HCT116 (cell line): Measurements from ENCODE around the gene PSMG3. TPM values are rescaled to one million over a fixed set of nuclear protein-coding genes. Genes with fewer than 3 reads are reported as not detected.

Experiments used
- ATAC-seq: fragments of 200-7000 bp; cut with Tn5 transposase; 2 replicates; pipeline ENCODE4 v1.9.1; 2020; ENCODE audit warnings: mild to moderate bottlenecking, moderate library complexity
- BruUV-seq: library from RNA; stranded (reverse); fragments of 400-500 nt; replicated peaks from 2 replicates; lab custom pipeline; 2021; lab: Mats Ljungman, UMichigan
- CTCF ChIA-PET: fragments of 300-600 bp; sonication (Branson Sonifier 250); formaldehyde crosslinking; loops from one replicate; lab custom pipeline; 2021; ENCODE audit warnings: antibody characterized with exemption; lab: Charles Lee
- POLR2A ChIA-PET: fragments of 300-600, 350-600 bp; sonication (Branson Sonifier 250); formaldehyde crosslinking; loops from one replicate; lab custom pipeline; 2021; ENCODE audit warnings: antibody characterized with exemption; lab: Charles Lee
- RAD21 ChIA-PET, 2 experiments: fragments of 300-600 bp; sonication (Branson Sonifier 250); formaldehyde crosslinking; loops; one replicate each; lab custom pipeline; 2023; ENCODE audit warnings: low total read pairs in 2 of 2; ENCODE audit not compliant: uncharacterized antibody in 2 of 2, unreplicated experiment in 2 of 2, low non-redundant PET in 1 of 2; lab: Charles Lee
- DNase-seq: peaks from one replicate; pipeline ENCODE4 v3.0.0-alpha.2; 2010; ENCODE audit warnings: low read depth, low spot score
- H2AFZ ChIP-seq: fragments of 200-600 bp; shearing (Covaris generic), sonication (generic); 2 replicates; pipeline ENCODE4 v1.6.1; 2017; ENCODE audit warnings: low read depth, mixed run types, mixed read lengths, antibody characterized with exemption, low read length; ENCODE audit not compliant: poor library complexity, severe bottlenecking
- H3K27ac ChIP-seq: 2 replicates; pipeline ENCODE4 v1.5.1; 2012; ENCODE audit warnings: low read depth, low read length
- H3K27me3 ChIP-seq: fragments of 200-600 bp; sonication (generic); 2 replicates; pipeline ENCODE4 v1.6.1; 2016; ENCODE audit warnings: mixed run types, low read length, mixed read lengths; ENCODE audit not compliant: insufficient read depth
- H3K36me3 ChIP-seq, 2 experiments: fragments of 200-500 bp in 1 of 2; fragments of 200-600 bp in 1 of 2; sonication (Bioruptor generic) in 1 of 2; sonication (generic) in 1 of 2; 2 replicates each; pipeline versions ENCODE4 v1.5.1 to v1.6.1; 2014 to 2016; ENCODE audit warnings: low read length in 2 of 2, inconsistent platforms in 1 of 2, mixed read lengths in 1 of 2, mixed run types in 1 of 2; ENCODE audit not compliant: insufficient read depth in 2 of 2, control insufficient read depth in 1 of 2
- H3K4me1 ChIP-seq, 2 experiments: fragments of 200-600 bp in 1 of 2; sonication (generic) in 1 of 2; 2 replicates each; pipeline versions ENCODE4 v1.5.1 to v1.6.1; 2012 to 2017; ENCODE audit warnings: low read length in 2 of 2, inconsistent platforms in 1 of 2, mild to moderate bottlenecking in 1 of 2, mixed read lengths in 1 of 2, mixed run types in 1 of 2, moderate library complexity in 1 of 2; ENCODE audit not compliant: insufficient read depth in 2 of 2, control insufficient read depth in 1 of 2
- H3K4me2 ChIP-seq: fragments of 200-600 bp; sonication (generic); 2 replicates; pipeline ENCODE4 v1.6.1; 2017; ENCODE audit warnings: mixed run types, low read length, mixed read lengths
- H3K4me3 ChIP-seq, 2 experiments: fragments of 200-600 bp in 1 of 2; sonication (generic) in 1 of 2; replicated peaks in 1 of 2; 2 replicates each; pipeline ENCODE4 v1.5.1; 2011 to 2016; ENCODE audit warnings: low read length in 2 of 2, control low read depth in 1 of 2, low read depth in 1 of 2, mild to moderate bottlenecking in 1 of 2, mixed read lengths in 1 of 2, mixed run types in 1 of 2
- H3K79me2 ChIP-seq: fragments of 200-600 bp; sonication (generic); 2 replicates; pipeline ENCODE4 v1.6.1; 2017; ENCODE audit warnings: mild to moderate bottlenecking, mixed run types, low read length, moderate library complexity, mixed read lengths; ENCODE audit not compliant: insufficient read depth
- H3K9ac ChIP-seq: fragments of 200-600 bp; sonication (generic); 2 replicates; pipeline ENCODE4 v1.6.1; 2016; ENCODE audit warnings: low read length, mixed read lengths
- H3K9me2 ChIP-seq: fragments of 200-600 bp; sonication (generic), shearing (Covaris generic); 2 replicates; pipeline ENCODE4 v1.6.1; 2017; ENCODE audit warnings: mixed run types, mild to moderate bottlenecking, moderate library complexity; ENCODE audit not compliant: insufficient read depth
- H3K9me3 ChIP-seq, 2 experiments: fragments of 200-500 bp in 1 of 2; fragments of 200-600 bp in 1 of 2; sonication (Bioruptor generic) in 1 of 2; sonication (generic) in 1 of 2; 2 replicates each; pipeline ENCODE4 v1.6.1; 2014 to 2017; ENCODE audit warnings: low read length in 2 of 2, mixed read lengths in 2 of 2, inconsistent platforms in 1 of 2, low read depth in 1 of 2, mild to moderate bottlenecking in 1 of 2, mixed run types in 1 of 2, moderate library complexity in 1 of 2; ENCODE audit not compliant: control insufficient read depth in 1 of 2, insufficient read depth in 1 of 2
- H4K20me1 ChIP-seq: fragments of 200-600 bp; sonication (generic), shearing (Covaris generic); 2 replicates; pipeline ENCODE4 v1.6.1; 2017; ENCODE audit warnings: mixed run types, mild to moderate bottlenecking, moderate library complexity; ENCODE audit not compliant: insufficient read depth
- CEBPB ChIP-seq: IDR thresholded peaks from 2 replicates; pipeline ENCODE4 v1.6.1; 2012; ENCODE audit warnings: low read depth
- EGR1 ChIP-seq: IDR thresholded peaks from 2 replicates; pipeline ENCODE4 v1.6.1; 2012; ENCODE audit warnings: low read depth
- ELF1 ChIP-seq: IDR thresholded peaks from 2 replicates; pipeline ENCODE4 v1.6.1; 2012; ENCODE audit warnings: low read depth, borderline replicate concordance
- EZH2phosphoT487 ChIP-seq: fragments of 200-600 bp; IDR thresholded peaks from 2 replicates; pipeline ENCODE4 v1.6.1; 2018; ENCODE audit warnings: antibody characterized with exemption, borderline replicate concordance
- JUND ChIP-seq: IDR thresholded peaks from 2 replicates; pipeline ENCODE4 v1.6.1; 2012
- POLR2A ChIP-seq: IDR thresholded peaks from 2 replicates; pipeline ENCODE4 v1.7.0; 2011; ENCODE audit warnings: borderline replicate concordance; ENCODE audit not compliant: insufficient read depth, insufficient read length; ENCODE audit errors: extremely low read depth
- RAD21 ChIP-seq: IDR thresholded peaks from 2 replicates; pipeline ENCODE4 v1.6.1; 2012; ENCODE audit warnings: low read depth, mild to moderate bottlenecking
- SIN3A ChIP-seq: IDR thresholded peaks from 2 replicates; pipeline ENCODE4 v1.6.1; 2012; ENCODE audit warnings: low read depth
- TCF7L2 ChIP-seq: IDR thresholded peaks from 2 replicates; pipeline ENCODE4 v1.7.0; 2011; ENCODE audit warnings: borderline replicate concordance, inconsistent platforms; ENCODE audit not compliant: insufficient read depth, insufficient read length; ENCODE audit errors: extremely low read depth
- YY1 ChIP-seq: IDR thresholded peaks from 2 replicates; pipeline ENCODE4 v1.6.1; 2011; ENCODE audit warnings: low read length, low read depth, moderate library complexity, mild to moderate bottlenecking; ENCODE audit not compliant: insufficient replicate concordance; ENCODE audit errors: extremely low read depth
- ZNF274 ChIP-seq: fragments of 200-500 bp; sonication (Bioruptor generic); IDR thresholded peaks from 2 replicates; pipeline ENCODE4 v1.6.1; 2014; ENCODE audit warnings: mild to moderate bottlenecking, low read depth, low read length, inconsistent platforms
- intact Hi-C: fragments of 100-400 bp; cut with micrococcal nuclease; formaldehyde crosslinking; loops from 2 replicates; pipeline ENCODE4 v1.10.0; 2022
- total RNA-seq: library from RNA; stranded (reverse); gene quantifications from one replicate; pipeline ENCODE4 v1.2.1, GENCODE V29; 2021; ENCODE audit not compliant: unreplicated experiment
- TF ChIP-seq, protein P1 (sequence below): IDR thresholded peaks from 2 replicates; pipeline ENCODE4 v1.6.1; 2012; ENCODE audit warnings: low read depth
- TF ChIP-seq, protein P2 (sequence below): IDR thresholded peaks from 2 replicates; pipeline ENCODE4 v1.6.1; 2011; ENCODE audit warnings: mild to moderate bottlenecking, low read length, moderate library complexity; ENCODE audit not compliant: insufficient replicate concordance; ENCODE audit errors: extremely low read depth

Gene PSMG3
- total RNA-seq, 1 experiment from 2014 or later, result 60.9 TPM

DNA sequence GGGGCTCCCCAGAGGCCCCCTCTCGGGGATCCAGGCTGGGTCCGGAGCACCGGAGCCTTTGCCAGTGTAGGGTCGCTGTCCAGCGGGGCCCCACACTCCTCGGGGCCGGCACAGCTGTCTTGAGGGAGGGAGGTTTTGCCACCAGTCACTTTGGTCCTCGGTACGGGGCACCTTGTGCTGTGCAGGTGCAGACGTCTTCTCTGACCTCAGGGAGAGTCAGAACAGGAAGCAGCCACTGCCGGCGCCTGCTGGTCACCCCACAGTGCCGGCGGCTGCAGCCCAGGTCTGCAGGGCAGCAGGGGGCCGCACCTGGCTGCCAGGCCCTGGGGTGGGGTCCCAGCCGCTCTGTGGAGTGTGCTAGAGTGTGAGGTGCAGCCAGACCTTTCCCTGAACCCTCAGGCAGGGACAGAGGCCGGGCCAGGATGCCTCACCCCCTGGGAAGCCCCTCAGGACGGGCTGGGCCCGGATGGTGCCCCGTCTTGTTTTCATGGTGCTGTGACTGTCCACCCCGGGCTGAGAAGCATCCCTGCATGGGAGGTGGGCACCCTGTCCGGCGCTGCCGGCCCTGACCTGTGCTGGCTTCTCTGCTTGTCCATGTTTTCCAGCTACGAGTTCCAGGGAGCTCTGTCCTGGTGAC is 31.2 kb downstream of the PSMG3 start:
- H3K9me2 ChIP-seq, result no peaks in the 10 kb centered on the region
- peak overlapping the region; percentile 83; the same call in 1 of the 2 replicates for H3K27ac ChIP-seq
- no peaks in the 10 kb centered on the region for H3K9me3 ChIP-seq
- no peak overlapping the region for H3K9ac ChIP-seq
- H3K27me3 ChIP-seq, result no peaks in the 10 kb centered on the region
- peaks cover 35 to 45% of the 10 kb centered on the region in 2 experiments for H3K4me1 ChIP-seq
- peaks cover 64% of the 10 kb centered on the region for H3K79me2 ChIP-seq
- no peaks in the 10 kb centered on the region; the same call in 1 of the 2 replicates for H4K20me1 ChIP-seq
- TF ChIP-seq, protein P1, sequence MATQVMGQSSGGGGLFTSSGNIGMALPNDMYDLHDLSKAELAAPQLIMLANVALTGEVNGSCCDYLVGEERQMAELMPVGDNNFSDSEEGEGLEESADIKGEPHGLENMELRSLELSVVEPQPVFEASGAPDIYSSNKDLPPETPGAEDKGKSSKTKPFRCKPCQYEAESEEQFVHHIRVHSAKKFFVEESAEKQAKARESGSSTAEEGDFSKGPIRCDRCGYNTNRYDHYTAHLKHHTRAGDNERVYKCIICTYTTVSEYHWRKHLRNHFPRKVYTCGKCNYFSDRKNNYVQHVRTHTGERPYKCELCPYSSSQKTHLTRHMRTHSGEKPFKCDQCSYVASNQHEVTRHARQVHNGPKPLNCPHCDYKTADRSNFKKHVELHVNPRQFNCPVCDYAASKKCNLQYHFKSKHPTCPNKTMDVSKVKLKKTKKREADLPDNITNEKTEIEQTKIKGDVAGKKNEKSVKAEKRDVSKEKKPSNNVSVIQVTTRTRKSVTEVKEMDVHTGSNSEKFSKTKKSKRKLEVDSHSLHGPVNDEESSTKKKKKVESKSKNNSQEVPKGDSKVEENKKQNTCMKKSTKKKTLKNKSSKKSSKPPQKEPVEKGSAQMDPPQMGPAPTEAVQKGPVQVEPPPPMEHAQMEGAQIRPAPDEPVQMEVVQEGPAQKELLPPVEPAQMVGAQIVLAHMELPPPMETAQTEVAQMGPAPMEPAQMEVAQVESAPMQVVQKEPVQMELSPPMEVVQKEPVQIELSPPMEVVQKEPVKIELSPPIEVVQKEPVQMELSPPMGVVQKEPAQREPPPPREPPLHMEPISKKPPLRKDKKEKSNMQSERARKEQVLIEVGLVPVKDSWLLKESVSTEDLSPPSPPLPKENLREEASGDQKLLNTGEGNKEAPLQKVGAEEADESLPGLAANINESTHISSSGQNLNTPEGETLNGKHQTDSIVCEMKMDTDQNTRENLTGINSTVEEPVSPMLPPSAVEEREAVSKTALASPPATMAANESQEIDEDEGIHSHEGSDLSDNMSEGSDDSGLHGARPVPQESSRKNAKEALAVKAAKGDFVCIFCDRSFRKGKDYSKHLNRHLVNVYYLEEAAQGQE, result no peak
- TF ChIP-seq RAD21 (no peak), YY1 (no peak), EZH2phosphoT487 (no peak), POLR2A (no peak), ELF1 (no peak), TCF7L2 (no peak), CEBPB (no peak), SIN3A (no peak), EGR1 (no peak), JUND (no peak), ZNF274 (no peak)
- TF ChIP-seq, protein P2, sequence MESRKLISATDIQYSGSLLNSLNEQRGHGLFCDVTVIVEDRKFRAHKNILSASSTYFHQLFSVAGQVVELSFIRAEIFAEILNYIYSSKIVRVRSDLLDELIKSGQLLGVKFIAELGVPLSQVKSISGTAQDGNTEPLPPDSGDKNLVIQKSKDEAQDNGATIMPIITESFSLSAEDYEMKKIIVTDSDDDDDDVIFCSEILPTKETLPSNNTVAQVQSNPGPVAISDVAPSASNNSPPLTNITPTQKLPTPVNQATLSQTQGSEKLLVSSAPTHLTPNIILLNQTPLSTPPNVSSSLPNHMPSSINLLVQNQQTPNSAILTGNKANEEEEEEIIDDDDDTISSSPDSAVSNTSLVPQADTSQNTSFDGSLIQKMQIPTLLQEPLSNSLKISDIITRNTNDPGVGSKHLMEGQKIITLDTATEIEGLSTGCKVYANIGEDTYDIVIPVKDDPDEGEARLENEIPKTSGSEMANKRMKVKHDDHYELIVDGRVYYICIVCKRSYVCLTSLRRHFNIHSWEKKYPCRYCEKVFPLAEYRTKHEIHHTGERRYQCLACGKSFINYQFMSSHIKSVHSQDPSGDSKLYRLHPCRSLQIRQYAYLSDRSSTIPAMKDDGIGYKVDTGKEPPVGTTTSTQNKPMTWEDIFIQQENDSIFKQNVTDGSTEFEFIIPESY, result no peak
- H3K4me2 ChIP-seq, result no peak overlapping the region
- no TSS peak for BruUV-seq
- no peak overlapping the region for H2AFZ ChIP-seq
- intact Hi-C loops, result no loop called here
- RAD21 ChIA-PET, result no interaction called here
- DNase-seq, result no peak
- H3K4me3 ChIP-seq, result no peak overlapping the region
- POLR2A ChIA-PET, result no interaction called here
- CTCF ChIA-PET, result no interaction called here
- peaks cover 11 to 25% of the 10 kb centered on the region in 2 experiments; a peak in 3 of 4 replicates for H3K36me3 ChIP-seq
- ATAC-seq, result no peak
